Left lung (tissue), 10 donors: ENCODE results near the gene CMIP. TPM values are rescaled to one million over a fixed set of nuclear protein-coding genes. Genes with fewer than 3 reads are reported as not detected.

ENCODE experiments used
- ATAC-seq: fragments of 200-7000 bp; cut with Tn5 transposase; one replicate; pipeline ENCODE4 v1.9.1; 2020; ENCODE audit warnings: moderate library complexity
- DNase-seq, 4 donors: peaks; one replicate each; pipeline ENCODE4 v3.0.0-alpha.2; 2013 to 2020
- H3K27ac ChIP-seq, 2 donors: fragments of 200-600 bp; sonication (generic) in 1 of 2; one replicate each; pipeline versions ENCODE4 v1.5.0 to v1.8.0; 2020 to 2021
- H3K27me3 ChIP-seq, 2 donors: fragments of 200-600 bp; sonication (generic) in 1 of 2; one replicate each; pipeline versions ENCODE4 v1.5.0 to v1.8.0; 2020 to 2021
- H3K36me3 ChIP-seq, 2 donors: fragments of 200-600 bp; sonication (generic) in 1 of 2; one replicate each; pipeline versions ENCODE4 v1.5.0 to v1.8.0; 2020 to 2021
- H3K4me1 ChIP-seq, 2 donors: fragments of 200-600 bp; one replicate each; pipeline ENCODE4 v1.8.0; 2021
- H3K4me3 ChIP-seq, 2 donors: fragments of 200-600 bp; sonication (generic) in 1 of 2; one replicate each; pipeline versions ENCODE4 v1.5.0 to v1.8.0; 2020 to 2021; ENCODE audit warnings: mild to moderate bottlenecking in 1 of 2
- H3K9me3 ChIP-seq, 2 donors: fragments of 200-600 bp; sonication (generic) in 1 of 2; one replicate each; pipeline versions ENCODE4 v1.5.0 to v1.8.0; 2020 to 2021
- CTCF ChIP-seq, 2 donors: fragments of 200-600 bp; sonication (generic) in 1 of 2; IDR thresholded peaks; one replicate each; pipeline versions ENCODE4 v1.5.0 to v1.8.0; 2021; ENCODE audit warnings: antibody characterized with exemption in 2 of 2
- intact Hi-C, 2 donors: fragments of 100-400 bp; cut with DNase I; formaldehyde crosslinking; loops; one replicate each; pipeline versions ENCODE4 v1.11.2 to v1.14.2; 2022
- polyA plus RNA-seq, 6 donors: library from polyadenylated mRNA; unstranded; fragments of 120-200 nt; gene quantifications; one replicate each; pipeline ENCODE4 v1.2.1, GENCODE V29; 2013; ENCODE audit not compliant: insufficient read length in 6 of 6
- total RNA-seq, 2 donors: library from RNA; stranded (reverse); fragmentation: NEBNext Ultra II Directional; extraction: Animal tissue kit (Norgen Biotek cat#: 25700); gene quantifications; one replicate each; pipeline ENCODE4 v1.2.1, GENCODE V29; 2021
- donor health status: DM: no; HTN: yes; CAD: no.
- donor health status: DM: no; HTN: no; CAD: no.

The CMIP gene
- total and polyA plus RNA-seq, 8 donors: 35.3 to 55.8 (median 40.4) TPM

GRCh38 chr16:81505011-81505661 is 60.5 kb downstream of the CMIP start:
- DNase-seq (peak in 1 of 4 donors; percentile 51), ATAC-seq (peak; percentile 45)
- H3K27ac ChIP-seq: peak overlapping the region in 1 of 2 donors; percentile 58
- H3K4me1 ChIP-seq: peaks cover 0 to 57% of the 10 kb centered on the region in 2 donors
- no peak overlapping the region for H3K4me3 ChIP-seq
- H3K36me3 ChIP-seq: no peaks in the 10 kb centered on the region
- no peaks in the 10 kb centered on the region for H3K27me3 ChIP-seq
- TF ChIP-seq CTCF (IDR thresholded peaks at IDR 0.05): no peak
- intact Hi-C loops: no loop called here
- H3K9me3 ChIP-seq: no peaks in the 10 kb centered on the region

- no peaks in the 10 kb centered on the region for H3K27me3 ChIP-seq
- H3K27ac ChIP-seq: no peak overlapping the region
- H3K4me3 ChIP-seq: no peak overlapping the region
- H3K36me3 ChIP-seq: no peaks in the 10 kb centered on the region
- H3K4me1 ChIP-seq: peaks cover 17 to 60% of the 10 kb centered on the region in 2 donors
- DNase-seq: no peak
- intact Hi-C loops: no loop called here
- no peak for ATAC-seq
- TF ChIP-seq CTCF (IDR thresholded peaks at IDR 0.05): no peak
- no peaks in the 10 kb centered on the region for H3K9me3 ChIP-seq
Observed at GRCh38 chr16:81509404-81509803, 64.8 kb downstream of the CMIP start.

GRCh38 chr16:81510016-81510415 is 65.4 kb downstream of the CMIP start:
- Histone ChIP-seq H3K9me3 (no peaks in the 10 kb centered on the region), H3K36me3 (no peaks in the 10 kb centered on the region), H3K27me3 (no peaks in the 10 kb centered on the region), H3K27ac (no peak overlapping the region), H3K4me1 (peaks cover 17 to 60% of the 10 kb centered on the region in 2 donors), H3K4me3 (no peak overlapping the region)
- intact Hi-C loops: no loop called here
- DNase-seq: no peak
- no peak for TF ChIP-seq CTCF (IDR thresholded peaks at IDR 0.05)
- no peak for ATAC-seq

GRCh38 chr16:81511371-81511770 is 66.8 kb downstream of the CMIP start:
- Histone ChIP-seq H3K36me3 (peaks cover 0 to 2% of the 10 kb centered on the region in 2 donors), H3K9me3 (no peaks in the 10 kb centered on the region), H3K4me3 (no peak overlapping the region), H3K27ac (no peak overlapping the region), H3K27me3 (no peaks in the 10 kb centered on the region), H3K4me1 (peaks cover 17 to 48% of the 10 kb centered on the region in 2 donors)
- no peak for ATAC-seq
- intact Hi-C loops: no loop called here
- TF ChIP-seq CTCF (IDR thresholded peaks at IDR 0.05): no peak
- no peak for DNase-seq

- TF ChIP-seq CTCF (IDR thresholded peaks at IDR 0.05): no peak
- Histone ChIP-seq H3K27ac (peak overlapping the region; percentile 69 to 70), H3K4me1 (peaks cover 17 to 42% of the 10 kb centered on the region in 2 donors), H3K27me3 (no peaks in the 10 kb centered on the region), H3K9me3 (no peaks in the 10 kb centered on the region), H3K36me3 (peaks cover 0 to 6% of the 10 kb centered on the region in 2 donors), H3K4me3 (no peak overlapping the region)
- intact Hi-C loops: no loop called here
- DNase-seq: peak in 1 of 4 donors; percentile 69
- peak; percentile 27 for ATAC-seq
Observed at GRCh38 chr16:81513204-81514040, 68.8 kb downstream of the CMIP start.
